Activated naive CD8-positive, alpha-beta T cell treated with anti-CD3 and anti-CD28 coated beads, Interleukin-2, amount 50 U/mL, for 24 hours (primary cell): Measurements from ENCODE around the gene CGB5.
"Not testable (repeated sequence)": the region's sequence is repeated elsewhere in the genome, so short reads cannot be mapped to it uniquely, and the experiment has no call there.

Experiments used
- ATAC-seq: fragments of 150-1000 bp; cut with Tn5 transposase; one replicate; pipeline ENCODE4 v1.10.0; 2021
- DNase-seq: peaks from one replicate; pipeline ENCODE4 v3.0.0; 2021
- H3K27ac Mint-ChIP-seq: one replicate; pipeline ENCODE4 v1.8.0; 2021; ENCODE audit warnings: mild to moderate bottlenecking, mixed read lengths
- H3K27me3 Mint-ChIP-seq: one replicate; pipeline ENCODE4 v1.8.0; 2021; ENCODE audit warnings: mixed read lengths
- H3K36me3 Mint-ChIP-seq: one replicate; pipeline ENCODE4 v1.8.0; 2021; ENCODE audit warnings: low read depth, mixed read lengths
- H3K4me1 Mint-ChIP-seq: one replicate; pipeline ENCODE4 v1.8.0; 2021; ENCODE audit warnings: mixed read lengths
- H3K4me3 Mint-ChIP-seq: one replicate; pipeline ENCODE4 v1.8.0; 2021; ENCODE audit warnings: mild to moderate bottlenecking, moderate library complexity, mixed read lengths
- H3K9me3 Mint-ChIP-seq: one replicate; pipeline ENCODE4 v1.8.0; 2021; ENCODE audit warnings: mixed read lengths

CGB5 gene

GRCh38 chr19:49043548-49043947 lies at the start of gene CGB5:
Gene CGB5 (plus strand): TSS chr19:49043848. CDS start chr19:49044210, 362 bp downstream.
- H3K4me3 Mint-ChIP-seq, H3K27me3 Mint-ChIP-seq, H3K27ac Mint-ChIP-seq, H3K4me1 Mint-ChIP-seq, H3K36me3 Mint-ChIP-seq, H3K9me3 Mint-ChIP-seq, ATAC-seq, DNase-seq: not testable (repeated sequence)

DNA sequence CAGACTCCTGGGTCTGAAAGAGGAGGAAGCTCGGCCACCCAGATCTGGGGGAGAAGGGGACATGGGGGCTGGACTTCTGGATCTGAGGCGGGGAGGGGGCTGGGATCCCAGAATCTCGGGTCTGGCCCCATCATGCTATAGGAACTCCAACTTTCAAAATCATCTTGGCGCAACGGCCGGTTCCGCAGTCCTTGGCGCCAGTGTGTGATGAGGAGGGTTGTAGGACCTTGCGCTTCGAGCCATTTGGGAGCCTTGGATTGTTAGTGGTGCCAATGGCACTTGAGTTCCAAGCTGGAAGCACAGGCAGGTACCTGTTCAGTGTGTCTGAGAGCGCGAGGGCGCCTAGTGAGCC lies 49.6 kb upstream of the CGB5 start:
- DNase-seq, result no peak
- H3K9me3 Mint-ChIP-seq, result no peaks in the 10 kb centered on the region
- peak overlapping the region; percentile 99 for H3K27ac Mint-ChIP-seq
- ATAC-seq, result no peak
- peaks cover 35% of the 10 kb centered on the region for H3K4me1 Mint-ChIP-seq
- H3K27me3 Mint-ChIP-seq, result no peaks in the 10 kb centered on the region
- H3K4me3 Mint-ChIP-seq, result peak overlapping the region; percentile 98
- peaks cover 20% of the 10 kb centered on the region for H3K36me3 Mint-ChIP-seq

GRCh38 chr19:48997972-48998371 lies 45.7 kb upstream of the CGB5 start:
- no peak overlapping the region for H3K27ac Mint-ChIP-seq
- peaks cover 28% of the 10 kb centered on the region for H3K36me3 Mint-ChIP-seq
- ATAC-seq (no peak), DNase-seq (peak; percentile 71)
- H3K4me1 Mint-ChIP-seq, result peaks cover 21% of the 10 kb centered on the region
- H3K4me3 Mint-ChIP-seq, result no peak overlapping the region
- H3K9me3 Mint-ChIP-seq, result no peaks in the 10 kb centered on the region
- H3K27me3 Mint-ChIP-seq, result no peaks in the 10 kb centered on the region

DNA sequence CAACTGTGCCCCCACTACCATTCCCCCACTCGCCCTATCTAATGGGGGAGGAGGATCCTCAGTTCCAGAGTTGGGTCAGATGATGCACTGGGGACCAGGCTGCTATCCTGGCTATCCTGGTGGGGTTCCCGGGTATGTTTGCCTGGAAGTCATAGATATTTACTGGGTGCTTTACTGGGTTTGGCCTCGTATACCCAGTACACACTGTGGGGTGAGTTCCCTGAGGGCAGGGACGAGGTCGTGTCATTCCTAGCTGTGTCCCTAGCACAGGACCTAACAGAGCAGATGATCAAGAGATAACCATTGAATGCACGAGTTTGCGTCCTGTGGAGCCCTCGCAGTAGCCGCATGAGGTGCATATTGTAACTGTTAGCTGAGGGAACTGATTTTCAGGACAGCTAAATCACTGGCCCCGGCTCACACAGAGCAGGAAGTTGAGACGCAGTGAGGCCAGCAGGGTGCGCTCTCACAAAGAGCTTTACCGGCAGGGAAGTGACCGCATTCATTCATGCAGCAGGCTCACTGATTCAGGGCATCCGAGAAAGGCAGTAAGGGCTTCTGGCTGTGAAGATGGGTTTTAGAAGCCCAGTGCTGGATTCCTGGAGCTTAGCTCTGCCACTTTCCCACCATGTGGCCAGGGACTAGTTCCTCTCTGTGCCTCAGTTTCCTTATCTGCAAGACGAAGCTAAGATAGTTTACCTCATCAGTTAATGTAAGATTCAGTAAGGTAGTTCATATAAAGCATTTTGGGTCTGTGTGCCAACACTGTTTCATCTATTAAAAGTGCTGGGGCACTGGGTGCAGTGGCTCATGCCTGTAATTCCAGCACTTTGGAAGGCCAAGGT lies 43.9 kb upstream of the CGB5 start:
- peak; percentile 63 for ATAC-seq
- Mint-ChIP-seq H3K27me3 (no peaks in the 10 kb centered on the region), H3K36me3 (peaks cover 23% of the 10 kb centered on the region), H3K4me3 (no peak overlapping the region), H3K9me3 (no peaks in the 10 kb centered on the region), H3K4me1 (peaks cover 11% of the 10 kb centered on the region), H3K27ac (no peak overlapping the region)
- peak; percentile 68 for DNase-seq

DNA sequence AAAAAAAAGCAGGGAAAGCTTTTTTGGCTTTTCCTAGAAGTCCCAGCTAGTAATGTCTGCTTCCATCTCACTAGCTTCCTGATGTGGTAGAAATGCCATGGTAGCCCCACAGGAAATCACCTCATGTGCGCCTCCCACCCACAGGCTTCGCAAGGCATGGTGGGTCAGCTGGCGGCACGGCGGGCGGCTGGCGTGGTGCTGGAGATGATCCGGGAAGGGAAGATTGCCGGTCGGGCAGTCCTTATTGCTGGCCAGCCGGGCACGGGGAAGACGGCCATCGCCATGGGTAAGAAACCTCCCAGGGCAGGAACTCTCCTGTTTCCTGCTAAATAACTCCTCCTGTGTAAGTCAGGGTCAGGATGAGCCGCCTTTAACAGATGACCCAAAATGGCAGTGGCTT lies 39.5 kb upstream of the CGB5 start:
- H3K27ac Mint-ChIP-seq, result no peak overlapping the region
- H3K4me1 Mint-ChIP-seq, result no peaks in the 10 kb centered on the region
- peaks cover 28% of the 10 kb centered on the region for H3K36me3 Mint-ChIP-seq

GRCh38 chr19:49004964-49005614 lies 38.6 kb upstream of the CGB5 start:
- Mint-ChIP-seq H3K27me3 (no peaks in the 10 kb centered on the region), H3K4me3 (no peak overlapping the region), H3K9me3 (no peaks in the 10 kb centered on the region), H3K27ac (no peak overlapping the region), H3K4me1 (no peaks in the 10 kb centered on the region), H3K36me3 (peaks cover 21% of the 10 kb centered on the region)
- ATAC-seq (no peak), DNase-seq (no peak)

More for the DNA sequence above, 39.5 kb upstream of the CGB5 start:
- Mint-ChIP-seq H3K27me3 (no peaks in the 10 kb centered on the region), H3K4me3 (no peak overlapping the region), H3K9me3 (no peaks in the 10 kb centered on the region)
- no peak for DNase-seq
- no peak for ATAC-seq

DNA sequence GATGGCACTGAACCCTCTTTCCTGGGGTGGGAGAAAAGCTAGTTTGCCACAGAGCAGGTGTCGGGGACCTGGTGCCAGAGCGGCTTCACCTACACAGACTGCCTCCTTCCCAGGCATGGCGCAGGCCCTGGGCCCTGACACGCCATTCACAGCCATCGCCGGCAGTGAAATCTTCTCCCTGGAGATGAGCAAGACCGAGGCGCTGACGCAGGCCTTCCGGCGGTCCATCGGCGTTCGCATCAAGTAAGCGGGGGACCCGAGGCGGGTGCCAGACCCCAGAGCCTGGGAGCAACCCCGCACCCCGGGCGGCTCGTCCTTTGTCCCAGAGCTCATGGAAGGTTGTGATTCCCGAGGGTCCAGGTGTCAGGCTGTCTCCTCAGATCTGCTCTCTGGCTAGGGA lies 36.7 kb upstream of the CGB5 start:
- H3K27ac Mint-ChIP-seq, result no peak overlapping the region
- peaks cover 23% of the 10 kb centered on the region for H3K36me3 Mint-ChIP-seq
- H3K9me3 Mint-ChIP-seq, result no peaks in the 10 kb centered on the region
- no peaks in the 10 kb centered on the region for H3K4me1 Mint-ChIP-seq
- DNase-seq (no peak), ATAC-seq (no peak)
- no peak overlapping the region for H3K4me3 Mint-ChIP-seq
- H3K27me3 Mint-ChIP-seq, result no peaks in the 10 kb centered on the region

GRCh38 chr19:49009828-49010227 lies 33.8 kb upstream of the CGB5 start:
- DNase-seq, result no peak
- H3K4me3 Mint-ChIP-seq, result no peak overlapping the region
- H3K9me3 Mint-ChIP-seq, result no peaks in the 10 kb centered on the region
- ATAC-seq, result no peak
- H3K27me3 Mint-ChIP-seq, result no peaks in the 10 kb centered on the region
- H3K27ac Mint-ChIP-seq, result no peak overlapping the region
- H3K4me1 Mint-ChIP-seq, result no peaks in the 10 kb centered on the region
- peaks cover 21% of the 10 kb centered on the region for H3K36me3 Mint-ChIP-seq

DNA sequence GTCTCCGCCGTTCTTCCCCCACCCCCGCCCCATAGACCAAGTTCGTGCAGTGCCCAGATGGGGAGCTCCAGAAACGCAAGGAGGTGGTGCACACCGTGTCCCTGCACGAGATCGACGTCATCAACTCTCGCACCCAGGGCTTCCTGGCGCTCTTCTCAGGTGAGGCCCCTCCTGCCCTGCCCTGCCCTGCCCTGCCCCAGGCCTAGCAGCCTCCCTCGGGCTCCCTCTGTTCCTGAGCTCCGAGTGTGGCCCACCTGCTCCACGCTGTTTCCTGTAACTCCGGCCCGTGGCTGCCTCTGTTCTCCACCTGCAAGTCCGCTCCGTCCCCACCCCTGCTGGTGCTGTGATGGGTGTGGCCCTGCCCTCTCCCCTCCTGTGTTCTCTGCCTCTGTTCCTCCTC lies 33.2 kb upstream of the CGB5 start:
- ATAC-seq, result no peak
- H3K9me3 Mint-ChIP-seq, result no peaks in the 10 kb centered on the region
- no peak overlapping the region for H3K27ac Mint-ChIP-seq
- H3K4me3 Mint-ChIP-seq, result no peak overlapping the region
- no peaks in the 10 kb centered on the region for H3K27me3 Mint-ChIP-seq
- H3K4me1 Mint-ChIP-seq, result no peaks in the 10 kb centered on the region
- no peak for DNase-seq
- peaks cover 17% of the 10 kb centered on the region for H3K36me3 Mint-ChIP-seq

GRCh38 chr19:49011194-49011593 lies 32.5 kb upstream of the CGB5 start:
- Mint-ChIP-seq H3K4me3 (no peak overlapping the region), H3K36me3 (peaks cover 21% of the 10 kb centered on the region), H3K27me3 (no peaks in the 10 kb centered on the region), H3K27ac (no peak overlapping the region), H3K9me3 (no peaks in the 10 kb centered on the region), H3K4me1 (no peaks in the 10 kb centered on the region)
- ATAC-seq, result no peak
- no peak for DNase-seq

- no peaks in the 10 kb centered on the region for H3K9me3 Mint-ChIP-seq
- no peak overlapping the region for H3K4me3 Mint-ChIP-seq
- DNase-seq (no peak), ATAC-seq (no peak)
- no peak overlapping the region for H3K27ac Mint-ChIP-seq
- H3K27me3 Mint-ChIP-seq, result peaks cover 5% of the 10 kb centered on the region
- peaks cover 13% of the 10 kb centered on the region for H3K36me3 Mint-ChIP-seq
- peaks cover 14% of the 10 kb centered on the region for H3K4me1 Mint-ChIP-seq
These were observed 29.4 kb upstream of the CGB5 start for GRCh38 chr19:49014123-49014869.

GRCh38 chr19:49014870-49015255 lies 28.8 kb upstream of the CGB5 start:
- H3K27me3 Mint-ChIP-seq, result peaks cover 6% of the 10 kb centered on the region
- H3K4me3 Mint-ChIP-seq, result no peak overlapping the region
- peaks cover 18% of the 10 kb centered on the region for H3K4me1 Mint-ChIP-seq
- H3K36me3 Mint-ChIP-seq, result peaks cover 13% of the 10 kb centered on the region
- ATAC-seq (no peak), DNase-seq (no peak)
- no peaks in the 10 kb centered on the region for H3K9me3 Mint-ChIP-seq
- no peak overlapping the region for H3K27ac Mint-ChIP-seq

DNA sequence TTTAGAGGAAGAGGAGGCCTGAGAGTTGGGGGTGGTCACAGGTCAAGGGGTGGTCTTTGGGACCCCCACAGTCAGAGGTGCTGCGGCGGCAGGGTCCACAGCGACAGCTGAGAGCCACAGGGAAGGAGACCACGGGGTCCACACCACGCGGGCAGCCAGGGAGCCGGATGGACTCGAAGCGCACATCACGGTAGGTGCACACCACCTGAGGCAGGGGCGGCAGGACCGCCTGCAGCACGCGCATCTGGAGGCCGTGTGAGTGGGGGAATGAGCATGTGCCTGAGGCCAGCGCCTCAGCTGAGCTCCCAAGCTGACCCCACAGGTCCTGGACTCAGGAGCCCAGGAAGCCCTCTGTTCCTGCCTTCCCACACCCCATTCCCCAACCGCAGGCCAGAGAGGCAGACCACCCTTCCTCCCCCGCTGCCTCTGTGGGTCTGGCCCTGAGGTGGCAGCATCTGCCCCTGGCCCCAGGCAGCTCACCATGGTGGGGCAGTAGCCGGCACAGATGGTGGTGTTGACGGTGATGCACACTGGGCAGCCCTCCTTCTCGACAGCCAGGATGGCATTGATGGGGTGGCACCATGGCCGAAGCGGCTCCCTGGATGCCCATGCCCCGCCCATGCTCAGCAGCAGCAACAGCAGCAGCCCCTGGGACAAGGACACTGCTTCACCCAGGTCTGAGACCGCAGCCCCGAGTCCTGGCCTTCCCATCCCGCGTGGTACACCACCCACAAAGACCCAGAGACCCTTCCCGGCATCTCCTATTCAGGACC lies 27.4 kb upstream of the CGB5 start:
- Mint-ChIP-seq H3K27ac (no peak overlapping the region), H3K4me3 (no peak overlapping the region), H3K36me3 (peaks cover 11% of the 10 kb centered on the region), H3K4me1 (peaks cover 25% of the 10 kb centered on the region), H3K27me3 (peaks cover 6% of the 10 kb centered on the region), H3K9me3 (no peaks in the 10 kb centered on the region)
- no peak for DNase-seq
- ATAC-seq, result no peak

- Mint-ChIP-seq H3K27me3 (peaks cover 6% of the 10 kb centered on the region), H3K4me3 (peak within 1 kb of the TSS; percentile 24), H3K27ac (no peak within 1 kb of the TSS), H3K9me3 (no peaks in the 10 kb centered on the region), H3K36me3 (peaks cover 8% of the 10 kb centered on the region), H3K4me1 (peaks cover 33% of the 10 kb centered on the region)
- DNase-seq, result no peak
- ATAC-seq, result no peak
These were observed 26.5 kb upstream of the CGB5 start, which contains the start of gene LHB for GRCh38 chr19:49017041-49017665. Gene LHB (minus strand): TSS chr19:49017091. CDS start chr19:49017081, 10 bp downstream.
